IgD-negative memory B cell (primary cell): ENCODE results near the gene ALOX5. TPM values are rescaled to one million over a fixed set of nuclear protein-coding genes. Genes with fewer than 3 reads are reported as not detected.
A peak's percentile ranks its signal among the peaks of the same experiment; 100 is the strongest.
"Not testable (repeated sequence)": the region's sequence is repeated elsewhere in the genome, so short reads cannot be mapped to it uniquely, and the experiment has no call there.

ENCODE experiments used
- H3K27ac Mint-ChIP-seq, 3 donors: one replicate each; pipeline ENCODE4 v1.8.0; 2020 to 2022; ENCODE audit warnings: mild to moderate bottlenecking in 3 of 3, mixed read lengths in 3 of 3, moderate library complexity in 1 of 3
- H3K27me3 Mint-ChIP-seq: one replicate; pipeline ENCODE4 v1.8.0; 2021; ENCODE audit warnings: mixed read lengths
- H3K36me3 Mint-ChIP-seq: one replicate; pipeline ENCODE4 v1.8.0; 2020; ENCODE audit warnings: mild to moderate bottlenecking, mixed read lengths
- H3K4me1 Mint-ChIP-seq, 3 donors: one replicate each; pipeline ENCODE4 v1.8.0; 2020 to 2022; ENCODE audit warnings: mixed read lengths in 3 of 3, mild to moderate bottlenecking in 1 of 3
- H3K4me3 Mint-ChIP-seq, 4 donors: one replicate each; pipeline ENCODE4 v1.8.0; 2020 to 2022; ENCODE audit warnings: mild to moderate bottlenecking in 4 of 4, mixed read lengths in 4 of 4, moderate library complexity in 3 of 4
- H3K9me3 Mint-ChIP-seq, 3 donors: one replicate each; pipeline ENCODE4 v1.8.0; 2020 to 2021; ENCODE audit warnings: mixed read lengths in 3 of 3, mild to moderate bottlenecking in 1 of 3
- polyA plus RNA-seq: library from polyadenylated mRNA; unstranded; fragments of 300-500 nt; fragmentation: Illumina TruSeq; gene quantifications from one replicate; pipeline ENCODE4 v1.2.3, GENCODE V29; 2021

The ALOX5 gene
- polyA plus RNA-seq, 1 donor from 2014 or later: 193 TPM

DNA sequence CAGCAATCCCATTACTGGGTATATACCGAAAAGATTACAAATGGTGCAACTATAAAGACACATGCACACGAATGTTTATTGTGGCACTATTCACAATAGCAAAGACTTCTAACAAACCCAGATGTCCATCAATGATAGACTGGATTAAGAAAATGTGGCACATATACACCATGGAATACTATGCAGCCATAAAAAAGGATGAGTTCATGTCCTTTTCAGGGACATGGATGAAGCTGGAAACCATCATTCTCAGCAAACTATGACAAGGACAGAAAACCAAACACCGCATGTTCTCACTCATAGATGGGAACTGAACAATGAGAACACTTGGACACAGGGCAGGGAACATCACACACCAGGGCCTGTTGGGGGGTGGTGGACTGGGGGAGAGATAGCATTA lies 6.4 kb upstream of the ALOX5 start:
- Mint-ChIP-seq H3K27ac (peak overlapping the region in 2 of 3 donors; percentile 63 to 88), H3K4me1 (peaks cover 44 to 64% (median 46%) of the 10 kb centered on the region in 3 donors)
- not testable (repeated sequence) for H3K36me3 Mint-ChIP-seq, H3K27me3 Mint-ChIP-seq, H3K9me3 Mint-ChIP-seq, H3K4me3 Mint-ChIP-seq

DNA sequence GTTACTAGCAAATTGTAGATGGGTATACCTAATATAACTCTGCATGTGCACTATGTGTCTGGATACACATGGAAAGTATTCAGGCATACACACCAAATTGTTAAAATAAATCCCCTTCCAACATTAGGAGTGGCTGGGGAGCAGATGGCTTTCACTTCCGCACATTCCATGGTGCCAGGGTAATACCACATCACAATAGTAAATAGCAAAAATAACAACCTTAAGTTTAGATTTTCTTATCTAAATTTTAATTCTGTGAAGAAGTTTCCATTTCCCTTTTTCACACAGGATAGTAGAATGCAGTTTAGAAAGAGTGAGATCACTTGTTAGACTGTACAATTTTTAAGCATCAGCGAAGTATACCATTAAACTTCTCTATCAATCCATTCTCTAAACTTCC lies 5.8 kb upstream of the ALOX5 start:
- Mint-ChIP-seq H3K9me3 (no peaks in the 10 kb centered on the region), H3K4me1 (peaks cover 49 to 66% (median 49%) of the 10 kb centered on the region in 3 donors), H3K27me3 (no peaks in the 10 kb centered on the region), H3K36me3 (peaks cover 4% of the 10 kb centered on the region), H3K4me3 (peak overlapping the region; percentile 27 to 89 (median 69)), H3K27ac (peak overlapping the region; percentile 30 to 88 (median 54))

DNA sequence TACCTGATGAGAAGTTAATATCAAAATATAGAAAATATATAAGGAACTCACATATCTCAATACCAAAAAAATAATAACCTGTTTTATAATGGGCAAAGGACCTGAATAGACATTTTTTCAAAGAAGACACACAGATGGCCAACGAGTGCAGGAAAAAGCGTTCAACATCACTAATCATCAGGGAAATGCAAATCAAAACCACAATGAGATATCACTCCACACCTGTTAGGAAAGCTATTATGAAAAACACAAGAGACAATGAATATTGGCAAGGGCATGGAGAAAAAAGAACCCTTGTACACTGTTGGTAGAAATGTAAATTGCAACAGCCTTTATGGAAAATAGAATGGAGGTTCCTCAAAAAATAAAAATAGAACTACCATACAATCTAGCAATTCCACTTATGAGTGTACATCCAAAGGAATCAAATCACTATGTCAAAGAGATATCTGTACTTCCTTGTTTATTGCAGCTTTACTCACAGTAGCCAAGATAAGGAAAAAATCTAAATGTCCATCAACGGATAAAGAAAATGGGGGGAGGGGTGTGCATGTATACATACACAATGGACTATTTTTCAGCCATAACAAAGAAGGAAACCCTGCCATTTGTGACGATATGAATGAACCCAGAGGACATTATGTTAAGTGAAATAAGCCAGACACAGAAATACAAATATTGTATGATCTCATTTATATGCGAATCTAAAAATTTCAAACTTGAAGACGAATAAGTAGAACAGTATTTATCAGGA lies 3.6 kb upstream of the ALOX5 start:
- no peaks in the 10 kb centered on the region for H3K27me3 Mint-ChIP-seq
- no peaks in the 10 kb centered on the region for H3K9me3 Mint-ChIP-seq
- H3K36me3 Mint-ChIP-seq: peaks cover 4% of the 10 kb centered on the region
- H3K4me3 Mint-ChIP-seq: peak overlapping the region; percentile 48 to 89 (median 70)
- H3K4me1 Mint-ChIP-seq: peaks cover 50 to 61% (median 58%) of the 10 kb centered on the region in 3 donors
- peak overlapping the region; percentile 41 to 90 (median 86) for H3K27ac Mint-ChIP-seq

DNA sequence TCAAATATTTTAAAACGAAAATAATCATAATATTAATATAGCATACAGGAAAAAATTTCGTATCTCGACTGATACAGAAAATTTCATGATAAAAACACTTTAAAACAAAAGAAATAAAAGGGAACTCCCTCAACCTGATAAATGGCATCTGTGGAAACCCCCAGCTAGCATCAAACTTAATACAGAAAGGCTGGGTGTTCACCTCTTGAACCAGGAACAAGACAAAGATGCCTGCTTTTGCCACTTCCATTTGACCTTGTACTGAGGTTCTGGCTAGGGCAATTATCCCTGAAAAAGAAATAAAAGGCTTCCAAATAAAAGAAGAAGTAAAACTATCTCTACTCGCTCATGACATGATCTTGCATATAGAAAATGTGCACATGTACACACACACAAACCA lies 2.5 kb upstream of the ALOX5 start:
- Mint-ChIP-seq H3K9me3 (no peaks in the 10 kb centered on the region), H3K36me3 (peaks cover 7% of the 10 kb centered on the region), H3K4me1 (peaks cover 60 to 65% (median 63%) of the 10 kb centered on the region in 3 donors), H3K4me3 (peak overlapping the region; percentile 34 to 89 (median 60)), H3K27ac (peak overlapping the region; percentile 41 to 86 (median 85)), H3K27me3 (no peaks in the 10 kb centered on the region)

DNA sequence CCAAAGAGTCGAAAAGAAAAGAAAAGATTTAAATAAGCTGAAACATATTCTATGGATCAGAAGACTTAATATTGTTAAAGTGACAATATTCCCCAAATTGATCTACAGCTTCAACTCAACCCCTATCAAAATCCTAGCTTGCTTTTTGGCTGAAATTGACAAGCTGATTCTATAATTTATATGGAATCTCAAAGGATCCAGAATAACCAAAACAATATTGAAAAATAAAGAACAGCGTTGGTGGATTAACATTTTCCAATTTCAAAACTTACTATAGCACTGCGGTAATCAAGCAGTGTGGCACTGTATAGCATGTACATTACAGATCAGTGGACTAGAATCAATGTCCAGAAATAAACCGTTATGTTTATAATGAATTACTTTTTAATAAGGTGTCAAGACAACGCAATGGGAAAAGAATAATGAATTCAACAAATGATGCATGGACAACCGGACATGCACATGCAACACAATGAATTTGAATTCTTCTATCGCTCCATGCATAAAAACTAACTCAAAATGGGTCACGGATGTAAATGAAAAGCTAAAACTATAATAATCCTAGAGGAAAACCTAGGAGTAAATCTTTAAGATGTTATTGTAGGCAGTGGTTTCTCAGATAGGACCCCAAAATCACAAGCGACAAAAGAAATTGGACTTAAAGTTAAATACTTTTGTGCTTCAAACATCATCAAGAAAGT lies 1.6 kb upstream of the ALOX5 start:
- H3K36me3 Mint-ChIP-seq: peaks cover 7% of the 10 kb centered on the region
- H3K4me3 Mint-ChIP-seq: peak overlapping the region; percentile 87 to 96 (median 92)
- H3K4me1 Mint-ChIP-seq: peaks cover 62 to 68% (median 65%) of the 10 kb centered on the region in 3 donors
- H3K9me3 Mint-ChIP-seq: no peaks in the 10 kb centered on the region
- no peaks in the 10 kb centered on the region for H3K27me3 Mint-ChIP-seq
- peak overlapping the region; percentile 41 to 85 (median 84) for H3K27ac Mint-ChIP-seq

DNA sequence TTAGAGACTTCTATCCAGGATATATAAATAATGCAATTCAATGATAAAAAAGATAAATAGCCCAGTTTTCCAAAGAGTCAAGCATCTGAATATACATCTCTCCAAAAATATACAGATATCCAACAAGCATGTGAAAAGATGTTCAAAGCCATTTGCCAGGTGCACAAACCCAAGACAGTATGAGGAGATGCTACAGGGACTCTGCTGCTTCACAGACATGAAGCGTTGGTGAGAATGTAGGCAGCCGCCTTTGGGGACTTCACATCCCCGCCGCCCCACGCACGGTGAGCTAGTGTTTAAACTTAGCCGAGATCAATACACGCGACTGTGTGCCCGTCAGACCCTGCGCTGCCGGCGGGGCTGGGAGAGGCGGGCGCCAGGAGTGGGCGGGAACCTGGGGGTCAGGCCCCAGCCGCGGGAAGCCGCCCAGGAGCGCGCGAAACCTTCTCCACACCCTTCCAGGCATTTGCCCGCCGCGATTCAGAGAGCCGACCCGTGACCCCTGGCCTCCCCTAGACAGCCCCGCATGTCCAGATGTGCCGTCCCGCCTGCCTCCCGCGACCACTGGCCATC lies 927 bp upstream of the ALOX5 start:
- Mint-ChIP-seq H3K9me3 (no peaks in the 10 kb centered on the region), H3K27me3 (no peaks in the 10 kb centered on the region), H3K4me1 (peaks cover 62 to 70% (median 69%) of the 10 kb centered on the region in 3 donors), H3K4me3 (peak overlapping the region; percentile 87 to 96 (median 92)), H3K36me3 (peaks cover 13% of the 10 kb centered on the region), H3K27ac (peak overlapping the region; percentile 41 to 84 (median 78))

DNA sequence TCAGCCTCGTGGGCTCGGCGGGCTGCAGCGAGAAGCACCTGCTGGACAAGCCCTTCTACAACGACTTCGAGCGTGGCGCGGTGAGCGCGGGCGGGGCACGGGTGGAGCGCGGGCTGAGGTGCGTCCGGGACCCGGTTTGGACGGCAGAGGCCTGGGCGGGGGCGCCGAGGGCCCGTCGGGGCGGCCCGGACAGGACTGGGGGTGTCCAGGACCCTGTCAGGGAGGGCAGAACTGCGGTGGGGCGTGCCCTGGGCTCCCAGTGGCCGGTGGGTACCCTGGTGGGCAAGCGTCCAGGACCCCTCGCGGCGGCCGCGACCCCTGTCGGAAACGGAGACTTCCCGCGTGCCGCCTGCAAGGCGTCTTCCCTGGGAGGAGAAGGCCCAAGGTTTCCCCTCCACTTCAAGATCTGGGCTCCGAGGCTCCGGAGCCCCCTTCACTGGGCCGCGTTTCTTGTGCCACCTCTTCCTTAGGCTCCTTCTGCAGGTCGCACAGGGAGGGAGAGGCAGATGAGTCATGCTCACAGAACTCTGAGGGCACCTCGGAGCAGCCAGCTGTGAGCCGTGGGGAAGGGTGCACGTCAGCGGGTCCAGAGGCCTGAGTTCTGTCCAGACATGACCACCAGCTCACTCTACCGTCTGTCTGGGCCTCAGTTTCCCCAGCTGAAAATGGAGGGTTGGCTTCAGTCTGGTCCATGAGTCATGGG lies 485 bp downstream of the ALOX5 start:
- peaks cover 59 to 66% (median 64%) of the 10 kb centered on the region in 3 donors for H3K4me1 Mint-ChIP-seq
- H3K27me3 Mint-ChIP-seq: no peaks in the 10 kb centered on the region
- H3K9me3 Mint-ChIP-seq: no peaks in the 10 kb centered on the region
- H3K27ac Mint-ChIP-seq: peak overlapping the region; percentile 47 to 98 (median 84)
- peak overlapping the region; percentile 87 to 96 (median 93) for H3K4me3 Mint-ChIP-seq
- peaks cover 9% of the 10 kb centered on the region for H3K36me3 Mint-ChIP-seq

DNA sequence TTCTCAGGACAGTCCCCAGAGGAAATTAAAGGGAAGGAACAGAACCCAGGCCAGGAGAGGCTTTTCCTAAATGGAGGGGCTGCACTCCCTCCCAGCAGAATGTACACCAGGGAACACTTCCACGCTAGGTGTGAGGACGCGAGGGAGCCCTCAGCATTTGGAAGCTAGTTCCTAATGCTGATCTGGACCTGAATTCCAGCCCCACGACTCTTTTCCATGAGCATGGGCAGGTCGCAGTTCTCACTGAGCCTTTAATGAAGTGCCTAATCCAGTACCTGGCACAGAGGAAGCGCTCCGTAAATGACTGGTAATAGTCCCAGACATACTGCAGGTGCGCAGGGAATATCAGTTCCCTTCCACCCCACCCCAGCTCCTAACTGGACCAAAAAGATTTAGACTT lies 1.1 kb downstream of the ALOX5 start:
- no peaks in the 10 kb centered on the region for H3K27me3 Mint-ChIP-seq
- peak overlapping the region; percentile 84 to 98 (median 97) for H3K27ac Mint-ChIP-seq
- H3K9me3 Mint-ChIP-seq: no peaks in the 10 kb centered on the region
- H3K4me1 Mint-ChIP-seq: peaks cover 56 to 65% (median 63%) of the 10 kb centered on the region in 3 donors
- peaks cover 9% of the 10 kb centered on the region for H3K36me3 Mint-ChIP-seq
- H3K4me3 Mint-ChIP-seq: peak overlapping the region; percentile 87 to 96 (median 93)

DNA sequence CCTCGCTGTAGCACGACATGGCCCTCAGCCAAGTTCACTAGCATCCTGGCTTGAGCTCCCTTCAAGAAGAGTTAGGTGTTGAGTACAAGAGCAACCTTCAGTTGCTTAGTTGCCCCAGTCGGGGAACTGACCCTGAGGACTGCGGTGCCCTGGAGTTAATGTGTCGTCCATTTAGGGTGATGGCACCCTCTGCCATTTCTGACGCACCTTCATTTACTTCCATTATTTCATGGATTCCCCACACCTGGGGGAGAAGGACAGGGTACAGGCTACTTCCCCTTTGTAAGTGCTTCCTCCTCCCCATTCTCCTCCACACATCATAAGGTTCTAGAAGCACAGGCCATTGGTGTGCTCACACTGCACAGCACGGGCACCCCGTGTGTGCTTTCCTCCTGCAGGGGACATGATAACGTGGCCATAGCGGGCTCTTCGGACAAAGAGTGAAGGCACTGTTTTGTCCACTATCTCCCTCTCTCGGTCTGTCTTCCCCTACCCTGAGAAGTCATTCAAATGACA lies 1.8 kb downstream of the ALOX5 start:
- Mint-ChIP-seq H3K9me3 (no peaks in the 10 kb centered on the region), H3K27me3 (no peaks in the 10 kb centered on the region), H3K36me3 (peaks cover 9% of the 10 kb centered on the region), H3K4me3 (peak overlapping the region; percentile 87 to 96 (median 93)), H3K27ac (peak overlapping the region; percentile 84 to 98 (median 97)), H3K4me1 (peaks cover 49 to 58% (median 57%) of the 10 kb centered on the region in 3 donors)

DNA sequence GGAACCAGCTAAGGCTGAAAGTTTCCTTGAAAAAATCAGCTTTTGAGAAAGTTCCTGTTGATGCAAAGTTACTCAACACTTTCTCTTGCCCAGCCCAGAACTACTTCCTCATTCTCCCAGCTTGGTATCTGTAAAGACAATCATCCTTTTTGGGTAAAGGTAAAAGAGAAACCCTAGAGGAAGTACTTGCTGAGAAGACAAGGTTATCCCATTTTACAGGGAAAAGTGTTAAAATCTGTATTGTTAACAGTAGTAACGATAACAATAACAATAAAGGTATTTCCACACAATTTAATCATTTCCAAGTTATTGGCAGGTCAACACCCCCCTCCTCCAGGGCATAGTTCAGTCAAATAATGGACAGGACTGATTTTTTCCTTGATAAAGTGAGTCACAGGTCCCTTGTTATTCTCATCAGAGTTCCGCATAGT lies 2.4 kb downstream of the ALOX5 start:
- H3K27me3 Mint-ChIP-seq: no peaks in the 10 kb centered on the region
- H3K27ac Mint-ChIP-seq: peak overlapping the region; percentile 80 to 97 (median 84)
- peak overlapping the region; percentile 87 to 96 (median 93) for H3K4me3 Mint-ChIP-seq
- H3K4me1 Mint-ChIP-seq: peaks cover 46 to 54% (median 54%) of the 10 kb centered on the region in 3 donors
- no peaks in the 10 kb centered on the region for H3K9me3 Mint-ChIP-seq
- peaks cover 9% of the 10 kb centered on the region for H3K36me3 Mint-ChIP-seq

DNA sequence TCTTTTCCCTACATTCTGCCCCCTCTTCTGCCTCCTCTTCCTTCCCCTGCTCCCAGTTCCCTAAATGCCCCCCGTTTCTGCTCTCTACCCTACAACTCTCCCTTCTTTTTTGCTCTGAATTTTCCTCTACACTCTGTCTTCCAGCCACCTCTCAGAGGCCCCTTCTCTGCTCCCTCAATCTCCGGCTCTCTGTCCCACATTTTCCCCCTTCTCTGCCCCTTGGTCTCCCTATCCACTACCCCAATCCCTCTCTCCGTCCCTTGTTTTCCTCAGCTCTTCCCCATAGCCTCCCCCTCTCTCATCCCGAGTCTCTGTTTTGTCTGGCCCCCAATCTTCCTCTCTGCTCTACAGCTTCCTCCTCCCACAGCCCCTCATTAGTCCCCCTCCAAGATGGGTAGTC lies 3.3 kb downstream of the ALOX5 start:
- Mint-ChIP-seq H3K4me1 (peaks cover 46 to 50% (median 47%) of the 10 kb centered on the region in 3 donors), H3K36me3 (peaks cover 9% of the 10 kb centered on the region), H3K9me3 (no peaks in the 10 kb centered on the region), H3K4me3 (peak overlapping the region in 3 of 4 donors; percentile 90 to 96 (median 96)), H3K27me3 (no peaks in the 10 kb centered on the region), H3K27ac (peak overlapping the region; percentile 73 to 83 (median 77))

DNA sequence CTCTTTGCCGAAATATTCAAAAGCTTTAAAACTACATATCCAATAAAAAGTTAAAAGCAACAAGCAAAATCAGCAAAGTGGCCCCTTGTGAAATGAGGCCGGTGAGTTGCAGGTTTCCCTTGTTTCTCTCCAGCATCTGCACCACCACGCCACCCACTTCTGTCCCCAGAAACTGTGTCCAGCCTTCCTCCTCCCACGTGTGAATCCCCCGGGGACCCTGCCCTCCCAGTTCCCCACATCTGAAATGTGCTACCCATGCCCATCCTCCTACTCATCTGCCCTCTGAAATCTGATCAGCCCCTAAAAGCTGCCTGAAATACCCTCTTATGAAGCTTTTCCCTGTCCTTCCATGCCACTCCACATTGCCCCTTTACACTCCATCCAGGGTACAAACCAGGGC lies 3.8 kb downstream of the ALOX5 start:
- Mint-ChIP-seq H3K9me3 (no peaks in the 10 kb centered on the region), H3K4me3 (peak overlapping the region in 3 of 4 donors; percentile 88 to 96 (median 90)), H3K4me1 (peaks cover 43 to 46% (median 45%) of the 10 kb centered on the region in 3 donors), H3K27ac (peak overlapping the region; percentile 73 to 83 (median 77)), H3K36me3 (peaks cover 9% of the 10 kb centered on the region), H3K27me3 (no peaks in the 10 kb centered on the region)

DNA sequence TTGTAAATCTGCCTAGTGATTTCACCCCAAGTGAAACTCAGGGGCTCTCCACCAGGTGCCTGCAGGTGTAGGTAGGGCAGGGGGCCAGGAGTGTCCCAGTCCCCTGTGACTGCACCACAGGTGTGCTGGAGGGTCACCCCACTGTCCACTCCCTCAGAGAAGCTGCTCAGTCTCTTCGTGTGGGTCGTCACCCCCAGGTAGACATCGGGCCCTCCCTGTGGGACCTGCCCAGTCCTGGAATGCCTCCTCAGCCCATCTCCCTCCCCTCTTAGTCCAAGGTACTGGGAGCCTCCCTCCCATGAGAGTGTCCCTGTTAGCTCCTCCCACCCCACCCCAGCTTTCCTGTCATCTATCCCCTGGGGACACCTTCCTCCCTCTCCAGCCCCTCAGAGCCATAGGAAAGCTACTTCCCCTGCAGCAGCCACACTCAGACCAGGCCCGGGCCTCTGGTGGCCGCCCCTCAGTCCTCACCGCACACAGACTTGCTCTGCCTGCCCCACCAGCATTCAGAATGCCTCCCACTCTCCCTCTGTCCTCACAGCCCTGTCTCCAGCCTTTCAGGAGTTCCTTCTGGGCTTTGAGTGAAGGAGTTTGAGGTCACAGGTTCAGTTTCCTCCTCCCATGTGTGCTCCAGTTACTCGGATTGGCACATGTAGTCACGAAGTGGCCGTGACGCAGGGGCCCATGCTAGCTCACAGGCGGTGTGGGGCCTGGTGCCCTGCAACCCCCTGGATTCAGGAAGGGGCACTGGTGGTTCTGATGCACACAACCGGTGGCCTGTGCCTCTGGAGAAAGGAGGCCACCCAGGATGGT lies 5.1 kb downstream of the ALOX5 start:
- Mint-ChIP-seq H3K27me3 (no peaks in the 10 kb centered on the region), H3K36me3 (peaks cover 9% of the 10 kb centered on the region), H3K27ac (peak overlapping the region; percentile 16 to 71 (median 57)), H3K4me3 (peak overlapping the region in 2 of 4 donors; percentile 76 to 90), H3K4me1 (peaks cover 40 to 42% (median 41%) of the 10 kb centered on the region in 3 donors), H3K9me3 (no peaks in the 10 kb centered on the region)
